Activated T-helper 1 cell treated with anti-CD3 and anti-CD28 coated beads, Interleukin-2, amount 50 U/mL, for 16 hours (primary cell): ENCODE data around the gene SCD5.

Experiments
- DNase-seq, 2 donors: peaks; one replicate each; pipeline ENCODE4 v3.0.0-alpha.2; 2020; ENCODE audit warnings: low read depth in 1 of 2, low spot score in 1 of 2

SCD5 gene

GRCh38 chr4:82737354-82737753, 61.2 kb downstream of the SCD5 start:
- DNase-seq, result no peak

- no peak for DNase-seq
Measured at GRCh38 chr4:82733636-82734035, 65.0 kb downstream of the SCD5 start.

- no peak for DNase-seq
Measured at GRCh38 chr4:82728301-82728700, 70.3 kb downstream of the SCD5 start.

GRCh38 chr4:82726596-82726995, 72.0 kb downstream of the SCD5 start:
- DNase-seq, result no peak

- no peak for DNase-seq
Measured at GRCh38 chr4:82721819-82722423, 76.7 kb downstream of the SCD5 start.

GRCh38 chr4:82718162-82718940, 80.2 kb downstream of the SCD5 start:
- no peak for DNase-seq

GRCh38 chr4:82715731-82716617, 82.6 kb downstream of the SCD5 start:
- DNase-seq, result no peak

GRCh38 chr4:82713856-82714255, 84.7 kb downstream of the SCD5 start:
- no peak for DNase-seq

- no peak for DNase-seq
Measured at GRCh38 chr4:82712561-82712960, 86.0 kb downstream of the SCD5 start.

- no peak for DNase-seq
Measured at GRCh38 chr4:82711158-82711785, 87.3 kb downstream of the SCD5 start.

- no peak for DNase-seq
Measured at GRCh38 chr4:82710197-82710929, 88.2 kb downstream of the SCD5 start.

GRCh38 chr4:82708982-82709381, 89.6 kb downstream of the SCD5 start:
- no peak for DNase-seq

GRCh38 chr4:82706349-82707000, 92.1 kb downstream of the SCD5 start:
- DNase-seq, result no peak

- DNase-seq, result no peak
Measured at GRCh38 chr4:82705928-82706300, 92.7 kb downstream of the SCD5 start.

- DNase-seq, result no peak
Measured at GRCh38 chr4:82705169-82705927, 93.2 kb downstream of the SCD5 start.

- DNase-seq, result no peak
Measured at GRCh38 chr4:82704156-82704555, 94.4 kb downstream of the SCD5 start.

- DNase-seq, result no peak
Measured at GRCh38 chr4:82698412-82698811, 100.2 kb downstream of the SCD5 start.

GRCh38 chr4:82697561-82697960, 101.0 kb downstream of the SCD5 start:
- no peak for DNase-seq

- DNase-seq, result no peak
Measured at GRCh38 chr4:82696117-82696860, 102.3 kb downstream of the SCD5 start.
